Testis (tissue), 2 donors: ENCODE measurements around the gene LRRC15.

Experiments used
- POLR2A ChIP-seq: fragments of 450-650 bp; IDR thresholded peaks from one replicate; pipeline ENCODE4 v1.6.1; 2017; ENCODE audit warnings: antibody characterized with exemption, mild to moderate bottlenecking, moderate library complexity
- TF ChIP-seq, protein P1 (sequence below), 3 experiments: fragments of 450-650 bp in 2 of 3; fragments of 200-600 bp in 1 of 3; sonication (generic) in 1 of 3; IDR thresholded peaks; one replicate each; pipeline ENCODE4 v1.5.1; 2016 to 2019; ENCODE audit warnings: antibody characterized with exemption in 3 of 3, mild to moderate bottlenecking in 2 of 3, moderate library complexity in 1 of 3

DNA sequence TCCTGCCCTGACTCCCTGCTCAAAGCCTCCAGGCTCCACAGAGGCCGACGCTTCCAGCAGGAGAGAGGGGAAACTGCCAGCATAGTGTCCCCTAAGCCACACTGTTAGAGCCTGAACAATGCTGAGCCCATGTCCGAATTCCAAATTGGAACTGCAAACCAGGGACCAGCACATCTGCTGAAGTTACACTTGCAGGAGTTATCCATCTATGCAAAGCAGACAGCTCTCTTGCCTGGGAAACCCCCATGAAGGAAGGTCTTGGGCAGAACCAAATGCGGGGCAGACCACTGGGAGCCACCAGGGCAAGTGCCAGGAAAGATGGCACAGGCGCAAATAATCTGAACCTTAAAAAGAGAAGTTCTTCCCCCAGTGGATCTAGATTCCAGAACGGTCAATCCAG, 625 bp downstream of the LRRC15 start:
- TF ChIP-seq, protein P1, sequence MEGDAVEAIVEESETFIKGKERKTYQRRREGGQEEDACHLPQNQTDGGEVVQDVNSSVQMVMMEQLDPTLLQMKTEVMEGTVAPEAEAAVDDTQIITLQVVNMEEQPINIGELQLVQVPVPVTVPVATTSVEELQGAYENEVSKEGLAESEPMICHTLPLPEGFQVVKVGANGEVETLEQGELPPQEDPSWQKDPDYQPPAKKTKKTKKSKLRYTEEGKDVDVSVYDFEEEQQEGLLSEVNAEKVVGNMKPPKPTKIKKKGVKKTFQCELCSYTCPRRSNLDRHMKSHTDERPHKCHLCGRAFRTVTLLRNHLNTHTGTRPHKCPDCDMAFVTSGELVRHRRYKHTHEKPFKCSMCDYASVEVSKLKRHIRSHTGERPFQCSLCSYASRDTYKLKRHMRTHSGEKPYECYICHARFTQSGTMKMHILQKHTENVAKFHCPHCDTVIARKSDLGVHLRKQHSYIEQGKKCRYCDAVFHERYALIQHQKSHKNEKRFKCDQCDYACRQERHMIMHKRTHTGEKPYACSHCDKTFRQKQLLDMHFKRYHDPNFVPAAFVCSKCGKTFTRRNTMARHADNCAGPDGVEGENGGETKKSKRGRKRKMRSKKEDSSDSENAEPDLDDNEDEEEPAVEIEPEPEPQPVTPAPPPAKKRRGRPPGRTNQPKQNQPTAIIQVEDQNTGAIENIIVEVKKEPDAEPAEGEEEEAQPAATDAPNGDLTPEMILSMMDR (IDR thresholded peaks at IDR 0.05) = no peak
- TF ChIP-seq POLR2A = no peak
